Adrenal gland (tissue), 5 donors: ENCODE data around the gene KRT26.

Experiments
- POLR2A ChIP-seq, 2 donors: fragments of 450-650 bp; IDR thresholded peaks; one replicate each; pipeline ENCODE4 v1.6.1; 2017; ENCODE audit warnings: antibody characterized with exemption in 2 of 2, mild to moderate bottlenecking in 2 of 2, moderate library complexity in 1 of 2
- TF ChIP-seq, protein P1 (sequence below), 6 experiments: fragments of 450-650 bp in 4 of 6; fragments of 200-600 bp in 2 of 6; sonication (generic) in 1 of 6; IDR thresholded peaks; 1 replicate in 5 of 6; 2 replicates in 1 of 6; pipeline versions ENCODE4 v1.5.1 to v1.8.0; 2016 to 2021; ENCODE audit warnings: antibody characterized with exemption in 6 of 6, mild to moderate bottlenecking in 2 of 6, moderate library complexity in 1 of 6
- donor health status: DM: no; HTN: no; CAD: no.

DNA sequence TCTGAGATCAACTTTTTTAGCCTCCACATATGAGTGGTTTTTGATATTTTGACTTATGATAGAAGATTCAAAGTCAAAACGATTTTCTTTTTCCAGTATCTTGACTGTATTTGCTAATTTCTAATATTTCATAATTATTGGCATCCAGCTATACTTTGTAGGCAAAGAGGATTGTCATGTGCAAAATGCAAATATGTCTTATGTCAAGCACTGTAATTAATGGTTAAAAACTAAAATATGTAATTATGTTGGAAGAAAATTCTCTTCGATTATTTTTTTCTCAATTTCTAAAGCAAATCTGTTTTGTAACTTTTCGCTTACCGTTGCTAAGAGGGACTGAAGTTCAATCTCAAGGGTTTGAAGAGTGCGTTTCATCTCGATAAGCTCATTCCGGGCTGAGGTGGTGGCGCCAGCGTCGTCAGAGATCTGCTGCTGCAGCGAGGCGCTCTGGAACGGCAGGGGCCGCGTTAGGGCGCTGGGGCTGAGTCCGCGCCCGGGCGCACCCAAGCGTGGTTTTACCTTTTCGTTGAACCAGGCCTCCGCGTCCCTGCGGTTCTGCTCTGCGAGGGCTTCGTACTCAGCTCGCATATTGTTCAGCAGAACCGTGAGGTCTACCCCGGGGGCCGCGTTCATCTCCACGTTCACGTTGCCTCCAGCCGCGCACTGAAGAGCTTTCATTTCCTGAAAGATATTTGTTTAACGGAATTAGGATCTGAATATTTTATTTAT lies 7.3 kb upstream of the KRT26 start:
- TF ChIP-seq, protein P1, sequence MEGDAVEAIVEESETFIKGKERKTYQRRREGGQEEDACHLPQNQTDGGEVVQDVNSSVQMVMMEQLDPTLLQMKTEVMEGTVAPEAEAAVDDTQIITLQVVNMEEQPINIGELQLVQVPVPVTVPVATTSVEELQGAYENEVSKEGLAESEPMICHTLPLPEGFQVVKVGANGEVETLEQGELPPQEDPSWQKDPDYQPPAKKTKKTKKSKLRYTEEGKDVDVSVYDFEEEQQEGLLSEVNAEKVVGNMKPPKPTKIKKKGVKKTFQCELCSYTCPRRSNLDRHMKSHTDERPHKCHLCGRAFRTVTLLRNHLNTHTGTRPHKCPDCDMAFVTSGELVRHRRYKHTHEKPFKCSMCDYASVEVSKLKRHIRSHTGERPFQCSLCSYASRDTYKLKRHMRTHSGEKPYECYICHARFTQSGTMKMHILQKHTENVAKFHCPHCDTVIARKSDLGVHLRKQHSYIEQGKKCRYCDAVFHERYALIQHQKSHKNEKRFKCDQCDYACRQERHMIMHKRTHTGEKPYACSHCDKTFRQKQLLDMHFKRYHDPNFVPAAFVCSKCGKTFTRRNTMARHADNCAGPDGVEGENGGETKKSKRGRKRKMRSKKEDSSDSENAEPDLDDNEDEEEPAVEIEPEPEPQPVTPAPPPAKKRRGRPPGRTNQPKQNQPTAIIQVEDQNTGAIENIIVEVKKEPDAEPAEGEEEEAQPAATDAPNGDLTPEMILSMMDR (IDR thresholded peaks at IDR 0.05) = no peak
- TF ChIP-seq POLR2A (IDR thresholded peaks at IDR 0.05) = no peak
